ENCODE results near the gene PLEKHO2.

- no peak for TF ChIP-seq ZNF800 (CRISPR knock-in tag; IDR thresholded peaks at IDR 0.05)
- no peak for TF ChIP-seq CTCF (CRISPR knock-in tag; IDR thresholded peaks at IDR 0.05)
- TF ChIP-seq NCOA2 (CRISPR knock-in tag; IDR thresholded peaks at IDR 0.05) = no peak
- no peak for TF ChIP-seq SP1 (IDR thresholded peaks at IDR 0.05)
- TF ChIP-seq SP1 (CRISPR knock-in tag; IDR thresholded peaks at IDR 0.05) = no peak
- TF ChIP-seq ZNF180 (CRISPR knock-in tag; IDR thresholded peaks at IDR 0.05; ENCODE audit: borderline replicate concordance, low read depth) = no peak
- TF ChIP-seq ETS1 (CRISPR knock-in tag; IDR thresholded peaks at IDR 0.05) = no peak
- TF ChIP-seq POLR2A (IDR thresholded peaks at IDR 0.05; ENCODE audit: insufficient read depth in 1 of 2, low read depth in 2 of 2, low read length in 2 of 2) = no peak
- TF ChIP-seq BHLHE40 (IDR thresholded peaks at IDR 0.05; ENCODE audit: low read length) = no peak
- TF ChIP-seq FOXC1 (CRISPR knock-in tag; IDR thresholded peaks at IDR 0.05; ENCODE audit: borderline replicate concordance) = no peak
- no peak for TF ChIP-seq ZNF350 (CRISPR knock-in tag; IDR thresholded peaks at IDR 0.05; ENCODE audit: borderline replicate concordance, low read depth)
- TF ChIP-seq ZBTB43 (CRISPR knock-in tag; conservative IDR thresholded peaks at IDR 0.05) = no peak
Measured at GRCh38 chr15:64865998-64866520, 24.3 kb downstream of the PLEKHO2 start.
